GM12878 (cell line): ENCODE data around the gene OOEP. TPM values are rescaled to one million over a fixed set of nuclear protein-coding genes. Genes with fewer than 3 reads are reported as not detected.

Experiments used
- ATAC-seq: fragments of 200-7000 bp; cut with Tn5 transposase; 3 replicates; pipeline ENCODE4 v1.9.1; 2020; ENCODE audit warnings: mild to moderate bottlenecking, moderate library complexity
- BruUV-seq: library from RNA; stranded (reverse); fragments of 400-500 nt; replicated peaks from 2 replicates; lab custom pipeline; 2021; lab: Mats Ljungman, UMichigan
- CTCF ChIA-PET: fragments of 300-600 bp; sonication (Branson Sonifier 250); formaldehyde crosslinking; extraction: SDS; loops from one replicate; lab custom pipeline; 2021; ENCODE audit warnings: inconsistent platforms; lab: Yijun Ruan, JAX
- POLR2A ChIA-PET: fragments of 350-600 bp; formaldehyde crosslinking; extraction: SDS; loops from one replicate; lab custom pipeline; 2021; ENCODE audit warnings: inconsistent platforms; lab: Charles Lee
- RAD21 ChIA-PET: fragments of 300-600 bp; sonication (Branson Sonifier 250); formaldehyde crosslinking; loops from one replicate; lab custom pipeline; 2023; ENCODE audit warnings: antibody characterized with exemption; ENCODE audit not compliant: unreplicated experiment; lab: Charles Lee
- SMC1A ChIA-PET: fragments of 300-600 bp; sonication (Branson Sonifier 250); formaldehyde crosslinking; loops from one replicate; lab custom pipeline; 2023; ENCODE audit not compliant: unreplicated experiment, uncharacterized antibody; lab: Charles Lee
- DNase-seq: peaks from one replicate; pipeline ENCODE4 v3.0.0-alpha.2; 2011; ENCODE audit warnings: low read depth, low spot score
- FAIRE-seq: peaks from 3 replicates; lab custom pipeline; 2011; peaks lifted over from hg19 to GRCh38; lab: Jason Lieb, UNC
- H2AFZ ChIP-seq: 2 replicates; pipeline ENCODE4 v1.6.0; 2011; ENCODE audit warnings: low read depth, low read length, control low read depth; ENCODE audit not compliant: control insufficient read depth
- H3K27ac ChIP-seq: 2 replicates; pipeline ENCODE4 v1.5.1; 2011; ENCODE audit warnings: control low read depth; ENCODE audit not compliant: control insufficient read depth, insufficient read depth
- H3K27me3 ChIP-seq, 2 experiments: replicated peaks in 1 of 2; 2 replicates each; pipeline versions ENCODE4 v1.6.0 to v1.6.1; 2011; ENCODE audit warnings: low read length in 1 of 2; ENCODE audit not compliant: control insufficient read depth in 2 of 2, insufficient read depth in 2 of 2
- H3K36me3 ChIP-seq, 2 experiments: 2 replicates each; pipeline ENCODE4 v1.5.1; 2011; ENCODE audit warnings: low read length in 1 of 2; ENCODE audit not compliant: control insufficient read depth in 2 of 2, insufficient read depth in 2 of 2
- H3K4me1 ChIP-seq: 2 replicates; pipeline ENCODE4 v1.6.1; 2011; ENCODE audit warnings: mild to moderate bottlenecking, low read length, moderate library complexity, mixed read lengths; ENCODE audit not compliant: control insufficient read depth, insufficient read depth
- H3K4me2 ChIP-seq: 2 replicates; pipeline ENCODE4 v1.6.0; 2011; ENCODE audit warnings: control low read depth; ENCODE audit not compliant: control insufficient read depth, insufficient read depth
- H3K4me3 ChIP-seq: fragments of 200-600 bp; sonication (generic); 2 replicates; pipeline ENCODE4 v1.5.1; 2016
- H3K79me2 ChIP-seq: 2 replicates; pipeline ENCODE4 v1.6.0; 2011; ENCODE audit warnings: low read length; ENCODE audit not compliant: control insufficient read depth, insufficient read depth
- H3K9ac ChIP-seq: 2 replicates; pipeline ENCODE4 v1.8.0; 2011; ENCODE audit warnings: low read length, control low read depth, mixed read lengths; ENCODE audit not compliant: control insufficient read depth, insufficient read depth
- H3K9me3 ChIP-seq: replicated peaks from 3 replicates; pipeline ENCODE4 v1.5.1; 2011; ENCODE audit warnings: mild to moderate bottlenecking, low read length; ENCODE audit not compliant: control insufficient read depth, insufficient read depth
- H4K20me1 ChIP-seq: 2 replicates; pipeline ENCODE4 v1.6.0; 2011; ENCODE audit not compliant: control insufficient read depth, insufficient read depth
- RELB ChIP-seq: fragments of 450-650 bp; IDR thresholded peaks from 2 replicates; pipeline ENCODE4 v1.6.1; 2017; ENCODE audit warnings: low read depth, mild to moderate bottlenecking, moderate library complexity
- WGBS: methylation state at CpG from one replicate; pipeline ENCODE4 v1.1.6; 2016; ENCODE audit warnings: low lambda C conversion rate; ENCODE audit not compliant: insufficient replicate concordance, insufficient coverage; ENCODE audit errors: missing lambda C conversion rate; 5-methylcytosine and 5-hydroxymethylcytosine counted together
- in situ Hi-C: fragments of 300-500 bp; cut with MboI; formaldehyde crosslinking; loops from 9 replicates; pipeline ENCODE4 v1.14.3; 2018; ENCODE audit warnings: mixed read lengths
- intact Hi-C: fragments of 100-400 bp; cut with micrococcal nuclease; formaldehyde crosslinking; loops from one replicate; pipeline ENCODE4 v1.14.2; 2022; ENCODE audit not compliant: unreplicated experiment
- polyA plus RNA-seq, 11 experiments: library from polyadenylated mRNA; depleted of rRNA in 4 of 11; unstranded in 6 of 11; stranded (reverse) in 5 of 11; fragments of >200 nt; fragmentation: Nextera tagmentation in 4 of 11; fragmentation: Illumina TruSeq in 1 of 11; extraction: Ambion mirVana in 4 of 11; extraction: Trizol in 1 of 11; gene quantifications; 1 replicate in 1 of 11; 2 replicates in 10 of 11; pipeline versions ENCODE4 v1.2.1 to v1.2.3, GENCODE V29; 2011 to 2016; ENCODE audit warnings: inconsistent platforms in 2 of 11, missing spikeins in 2 of 11, low read depth in 1 of 11
- total RNA-seq, 4 experiments: library from RNA; depleted of rRNA in 3 of 4; stranded (reverse); fragments of >200 nt in 3 of 4; fragmentation: Illumina TruSeq in 1 of 4; extraction: Trizol in 1 of 4; gene quantifications; 2 replicates each; pipeline versions ENCODE4 v1.2.1 to v1.2.3, GENCODE V29; 2013 to 2021
- TF ChIP-seq, protein P1 (sequence below): fragments of 450-650 bp; IDR thresholded peaks from 2 replicates; pipeline ENCODE4 v1.6.1; 2018; ENCODE audit warnings: borderline replicate concordance, mild to moderate bottlenecking; ENCODE audit not compliant: partially characterized antibody

OOEP gene
- total and polyA plus RNA-seq, 10 of the 15 experiments (the other 5 are each of a cell fraction or from before 2014, with no cell fraction given): 0.08 TPM; not detected in 9

DNA sequence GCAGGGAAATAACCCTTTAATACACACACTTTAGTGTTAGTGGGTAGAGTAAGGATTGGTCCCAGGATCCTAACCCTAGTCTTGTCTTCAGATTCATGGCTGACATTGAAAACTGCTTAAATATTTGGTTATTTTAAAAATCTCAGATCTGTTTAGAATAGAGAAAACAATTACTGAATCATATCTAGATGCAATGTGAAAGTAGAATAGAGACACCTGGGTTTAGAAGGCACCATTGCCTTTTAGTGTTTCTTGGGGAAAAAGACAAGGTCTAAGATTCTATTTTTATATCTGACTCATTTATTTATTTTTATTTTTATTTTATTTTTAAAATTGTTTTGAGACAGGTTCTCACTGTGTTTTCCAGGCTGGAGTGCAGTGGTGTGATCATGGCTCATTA lies 31.0 kb upstream of the OOEP start (continued):
- TF ChIP-seq, protein P1, sequence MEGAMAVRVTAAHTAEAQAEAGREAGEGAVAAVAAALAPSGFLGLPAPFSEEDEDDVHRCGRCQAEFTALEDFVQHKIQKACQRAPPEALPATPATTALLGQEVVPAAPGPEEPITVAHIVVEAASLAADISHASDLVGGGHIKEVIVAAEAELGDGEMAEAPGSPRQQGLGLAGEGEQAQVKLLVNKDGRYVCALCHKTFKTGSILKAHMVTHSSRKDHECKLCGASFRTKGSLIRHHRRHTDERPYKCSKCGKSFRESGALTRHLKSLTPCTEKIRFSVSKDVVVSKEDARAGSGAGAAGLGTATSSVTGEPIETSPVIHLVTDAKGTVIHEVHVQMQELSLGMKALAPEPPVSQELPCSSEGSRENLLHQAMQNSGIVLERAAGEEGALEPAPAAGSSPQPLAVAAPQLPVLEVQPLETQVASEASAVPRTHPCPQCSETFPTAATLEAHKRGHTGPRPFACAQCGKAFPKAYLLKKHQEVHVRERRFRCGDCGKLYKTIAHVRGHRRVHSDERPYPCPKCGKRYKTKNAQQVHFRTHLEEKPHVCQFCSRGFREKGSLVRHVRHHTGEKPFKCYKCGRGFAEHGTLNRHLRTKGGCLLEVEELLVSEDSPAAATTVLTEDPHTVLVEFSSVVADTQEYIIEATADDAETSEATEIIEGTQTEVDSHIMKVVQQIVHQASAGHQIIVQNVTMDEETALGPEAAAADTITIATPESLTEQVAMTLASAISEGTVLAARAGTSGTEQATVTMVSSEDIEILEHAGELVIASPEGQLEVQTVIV: no peak

- 88% methylated on average over 9 of the region's 10 CpGs for WGBS
- CTCF ChIA-PET: interaction anchor here (0.7 to 1.1 kb wide), 2 partner anchors 213 to 257 kb away, joined by 3 to 4 read pairs; no protein-coding TSS in a partner anchor
- FAIRE-seq: no peak
These were observed 26.2 kb upstream of the OOEP start for GRCh38 chr6:73395875-73396274.

More at GRCh38 chr6:73395875-73396274, 26.2 kb upstream of the OOEP start:
- DNase-seq (no peak), ATAC-seq (no peak)
- no peak for TF ChIP-seq RELB
- Histone ChIP-seq H3K4me1 (no peaks in the 10 kb centered on the region), H3K4me2 (no peak overlapping the region), H2AFZ (no peak overlapping the region), H3K27ac (no peak overlapping the region), H3K4me3 (no peak overlapping the region), H3K9me3 (no peaks in the 10 kb centered on the region), H3K27me3 (no peaks in the 10 kb centered on the region), H4K20me1 (no peaks in the 10 kb centered on the region), H3K9ac (no peak overlapping the region), H3K36me3 (no peaks in the 10 kb centered on the region), H3K79me2 (no peaks in the 10 kb centered on the region)
- in situ Hi-C loops: no loop called here
- intact Hi-C loops: no loop called here
- ChIA-PET SMC1A (no interaction called here), RAD21 (no interaction called here), POLR2A (no interaction called here)
- BruUV-seq: no TSS peak
